ENCODE results near the gene SLX4IP.
A peak's percentile ranks its signal among the peaks of the same experiment; 100 is the strongest.

- no peak for TF ChIP-seq POLR2AphosphoS5 (IDR thresholded peaks at IDR 0.05; ENCODE audit: insufficient read depth, low read depth, low read length)
- peak; percentile 21 for TF ChIP-seq JUN (IDR thresholded peaks at IDR 0.05; ENCODE audit: borderline replicate concordance, insufficient read depth, insufficient read length, low read depth)
- no peak for TF ChIP-seq POLR2A (IDR thresholded peaks at IDR 0.05; ENCODE audit: low read depth, low read length)
- TF ChIP-seq EZH2 (IDR thresholded peaks at IDR 0.05; ENCODE audit: borderline replicate concordance, low read depth, low read length, severe bottlenecking), result no peak
- TF ChIP-seq CTCF (IDR thresholded peaks at IDR 0.05; ENCODE audit: extremely low read depth in 1 of 2, insufficient read depth in 1 of 2, low read depth in 1 of 2, low read length in 2 of 2), result no peak
- no peak for TF ChIP-seq MAX (IDR thresholded peaks at IDR 0.05; ENCODE audit: insufficient read depth, insufficient read length)
- TF ChIP-seq GATA2 (IDR thresholded peaks at IDR 0.05; ENCODE audit: insufficient read depth, insufficient read length, low read depth, low read length), result no peak
- no peak for TF ChIP-seq MYC (IDR thresholded peaks at IDR 0.05; ENCODE audit: low read depth, low read length)
These were observed 217.7 kb downstream of the SLX4IP start for GRCh38 chr20:10652660-10653261.
